HG02623 (cell line): ENCODE measurements around the gene RRP8.
A peak's percentile ranks its signal among the peaks of the same experiment; 100 is the strongest.

Experiments
- ATAC-seq: cut with Tn5 transposase; IDR thresholded peaks from one replicate; pipeline ENCODE4 v1.9.1; 2021; ENCODE audit warnings: moderate library complexity; ENCODE audit not compliant: unreplicated experiment

The RRP8 gene

GRCh38 chr11:6603287-6604080, at the start of gene RRP8, which contains the start of gene ILK:
TSS of gene RRP8 (minus strand) at chr11:6603616. CDS start at chr11:6603502, 114 bp downstream.
TSS of gene ILK (plus strand) at chr11:6603774. CDS start at chr11:6604272, 498 bp downstream.
- peak; percentile 78 for ATAC-seq

- ATAC-seq = no peak
Observed at GRCh38 chr11:6653097-6653496, 49.7 kb upstream of the RRP8 start.

GRCh38 chr11:6652182-6652581, 48.8 kb upstream of the RRP8 start:
- ATAC-seq = no peak

- ATAC-seq = no peak
Observed at GRCh38 chr11:6650980-6651379, 47.6 kb upstream of the RRP8 start.

GRCh38 chr11:6650104-6650503, 46.7 kb upstream of the RRP8 start:
- ATAC-seq = no peak

GRCh38 chr11:6648501-6648900, 45.1 kb upstream of the RRP8 start:
- ATAC-seq = no peak

GRCh38 chr11:6647836-6648235, 44.4 kb upstream of the RRP8 start:
- ATAC-seq = no peak

GRCh38 chr11:6646918-6647679, 43.7 kb upstream of the RRP8 start:
- ATAC-seq = peak; percentile 91

GRCh38 chr11:6646576-6646917, 43.1 kb upstream of the RRP8 start:
- no peak for ATAC-seq

- ATAC-seq = no peak
Observed at GRCh38 chr11:6646071-6646470, 42.7 kb upstream of the RRP8 start.

- ATAC-seq = no peak
Observed at GRCh38 chr11:6642957-6643356, 39.5 kb upstream of the RRP8 start.

GRCh38 chr11:6640985-6641701, 37.7 kb upstream of the RRP8 start:
- ATAC-seq = no peak

- no peak for ATAC-seq
Observed at GRCh38 chr11:6640036-6640984, 36.9 kb upstream of the RRP8 start.

- no peak for ATAC-seq
Observed at GRCh38 chr11:6638429-6638828, 35.0 kb upstream of the RRP8 start.

GRCh38 chr11:6637871-6638270, 34.5 kb upstream of the RRP8 start:
- ATAC-seq = no peak

GRCh38 chr11:6636480-6636879, 33.1 kb upstream of the RRP8 start:
- ATAC-seq = no peak

- ATAC-seq = no peak
Observed at GRCh38 chr11:6635082-6635932, 31.9 kb upstream of the RRP8 start.

GRCh38 chr11:6634534-6634933, 31.1 kb upstream of the RRP8 start:
- no peak for ATAC-seq
